OCI-LY3 (cell line): ENCODE results near the gene TNS2.

Source experiments
- H2AFZ ChIP-seq: fragments of 200-600, 300-600 bp; shearing (Covaris generic); 2 replicates; pipeline ENCODE4 v1.6.0; 2014; ENCODE audit warnings: antibody characterized with exemption, low read depth, low read length
- H3K27ac ChIP-seq: fragments of 200-600, 300-600 bp; sonication (generic); 2 replicates; pipeline ENCODE4 v1.5.1; 2014; ENCODE audit warnings: mild to moderate bottlenecking, low read length, moderate library complexity, mixed read lengths
- H3K27me3 ChIP-seq: fragments of 200-600, 300-600 bp; sonication (generic); 2 replicates; pipeline ENCODE4 v1.6.1; 2014; ENCODE audit warnings: low read depth, low read length, mixed read lengths
- H3K36me3 ChIP-seq: fragments of 200-600, 300-600 bp; sonication (generic); replicated peaks from 2 replicates; pipeline ENCODE3; 2014; ENCODE audit warnings: low read depth, low read length, mixed read lengths
- H3K4me1 ChIP-seq: fragments of 300-600, 200-600 bp; sonication (generic); 2 replicates; pipeline ENCODE4 v1.6.1; 2014; ENCODE audit warnings: low read length, mixed read lengths
- H3K4me2 ChIP-seq: fragments of 200-600, 300-600 bp; sonication (generic); 2 replicates; pipeline ENCODE4 v1.6.1; 2014; ENCODE audit warnings: low read length, mixed read lengths
- H3K4me3 ChIP-seq: fragments of 300-600, 200-600 bp; sonication (generic); 2 replicates; pipeline ENCODE4 v1.5.1; 2014; ENCODE audit warnings: antibody characterized with exemption, mild to moderate bottlenecking, low read length, moderate library complexity
- H3K79me2 ChIP-seq: fragments of 300-600, 200-600 bp; shearing (Covaris generic); 2 replicates; pipeline ENCODE4 v1.6.1; 2014; ENCODE audit warnings: mild to moderate bottlenecking, low read length, mixed read lengths
- H3K9ac ChIP-seq: fragments of 300-600, 200-600 bp; shearing (Covaris generic); 2 replicates; pipeline ENCODE4 v1.6.0; 2014; ENCODE audit warnings: mild to moderate bottlenecking, low read length, moderate library complexity
- H3K9me3 ChIP-seq: fragments of 200-600, 300-600 bp; shearing (Covaris generic); 2 replicates; pipeline ENCODE4 v1.6.1; 2014; ENCODE audit warnings: low read length, mixed read lengths; ENCODE audit not compliant: insufficient read depth
- H4K20me1 ChIP-seq: fragments of 200-600, 300-600 bp; sonication (generic); 2 replicates; pipeline ENCODE4 v1.6.1; 2016; ENCODE audit warnings: low read length, mixed read lengths; ENCODE audit not compliant: insufficient read depth
- EZH2phosphoT487 ChIP-seq: fragments of 200-600 bp; shearing (Covaris generic); IDR thresholded peaks from 2 replicates; pipeline ENCODE4 v1.6.1; 2018; ENCODE audit warnings: antibody characterized with exemption, mixed run types, low read depth
- TF ChIP-seq, protein P1 (sequence below): fragments of 200-600, 300-600 bp; sonication (generic); IDR thresholded peaks from 2 replicates; pipeline ENCODE4 v1.5.1; 2014; ENCODE audit warnings: antibody characterized with exemption, low read length, low read depth

TNS2 gene

GRCh38 chr12:53082637-53083175, 32.8 kb downstream of the TNS2 start:
- peaks cover 18% of the 10 kb centered on the region for H3K27me3 ChIP-seq
- H3K9ac ChIP-seq, result no peak overlapping the region
- H3K27ac ChIP-seq, result no peak overlapping the region
- H4K20me1 ChIP-seq, result no peaks in the 10 kb centered on the region
- no peaks in the 10 kb centered on the region for H3K9me3 ChIP-seq
- H2AFZ ChIP-seq, result no peak overlapping the region
- TF ChIP-seq, protein P1, sequence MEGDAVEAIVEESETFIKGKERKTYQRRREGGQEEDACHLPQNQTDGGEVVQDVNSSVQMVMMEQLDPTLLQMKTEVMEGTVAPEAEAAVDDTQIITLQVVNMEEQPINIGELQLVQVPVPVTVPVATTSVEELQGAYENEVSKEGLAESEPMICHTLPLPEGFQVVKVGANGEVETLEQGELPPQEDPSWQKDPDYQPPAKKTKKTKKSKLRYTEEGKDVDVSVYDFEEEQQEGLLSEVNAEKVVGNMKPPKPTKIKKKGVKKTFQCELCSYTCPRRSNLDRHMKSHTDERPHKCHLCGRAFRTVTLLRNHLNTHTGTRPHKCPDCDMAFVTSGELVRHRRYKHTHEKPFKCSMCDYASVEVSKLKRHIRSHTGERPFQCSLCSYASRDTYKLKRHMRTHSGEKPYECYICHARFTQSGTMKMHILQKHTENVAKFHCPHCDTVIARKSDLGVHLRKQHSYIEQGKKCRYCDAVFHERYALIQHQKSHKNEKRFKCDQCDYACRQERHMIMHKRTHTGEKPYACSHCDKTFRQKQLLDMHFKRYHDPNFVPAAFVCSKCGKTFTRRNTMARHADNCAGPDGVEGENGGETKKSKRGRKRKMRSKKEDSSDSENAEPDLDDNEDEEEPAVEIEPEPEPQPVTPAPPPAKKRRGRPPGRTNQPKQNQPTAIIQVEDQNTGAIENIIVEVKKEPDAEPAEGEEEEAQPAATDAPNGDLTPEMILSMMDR, result no peak
- TF ChIP-seq EZH2phosphoT487, result no peak
- no peaks in the 10 kb centered on the region for H3K36me3 ChIP-seq
- no peak overlapping the region for H3K4me2 ChIP-seq
- H3K4me1 ChIP-seq, result peaks cover 9% of the 10 kb centered on the region
- H3K4me3 ChIP-seq, result no peak overlapping the region
- H3K79me2 ChIP-seq, result 0 out of 2 replicates have a peak, but pooled peaks cover 6% of the 10 kb centered on the region

GRCh38 chr12:53086361-53086760, 36.5 kb downstream of the TNS2 start:
- Histone ChIP-seq H3K36me3 (no peaks in the 10 kb centered on the region), H3K9me3 (no peaks in the 10 kb centered on the region), H3K4me2 (no peak overlapping the region), H4K20me1 (no peaks in the 10 kb centered on the region), H3K27me3 (peaks cover 22% of the 10 kb centered on the region; the same call in 1 of the 2 replicates), H3K79me2 (no peaks in the 10 kb centered on the region), H2AFZ (no peak overlapping the region), H3K4me3 (no peak overlapping the region), H3K27ac (no peak overlapping the region), H3K9ac (no peak overlapping the region), H3K4me1 (no peaks in the 10 kb centered on the region)
- no peak for TF ChIP-seq EZH2phosphoT487
- TF ChIP-seq, protein P1, result no peak

- H3K36me3 ChIP-seq, result no peaks in the 10 kb centered on the region
- TF ChIP-seq EZH2phosphoT487, result no peak
- TF ChIP-seq, protein P1, result no peak
- no peaks in the 10 kb centered on the region for H3K4me1 ChIP-seq
- no peaks in the 10 kb centered on the region for H4K20me1 ChIP-seq
- H3K27me3 ChIP-seq, result peaks cover 22% of the 10 kb centered on the region; the same call in 1 of the 2 replicates
- no peak overlapping the region for H2AFZ ChIP-seq
- H3K9me3 ChIP-seq, result no peaks in the 10 kb centered on the region
- no peak overlapping the region for H3K9ac ChIP-seq
- H3K79me2 ChIP-seq, result no peaks in the 10 kb centered on the region
- no peak overlapping the region for H3K4me2 ChIP-seq
- no peak overlapping the region for H3K4me3 ChIP-seq
- H3K27ac ChIP-seq, result no peak overlapping the region
These were observed 40.2 kb downstream of the TNS2 start for GRCh38 chr12:53090105-53090504.

DNA sequence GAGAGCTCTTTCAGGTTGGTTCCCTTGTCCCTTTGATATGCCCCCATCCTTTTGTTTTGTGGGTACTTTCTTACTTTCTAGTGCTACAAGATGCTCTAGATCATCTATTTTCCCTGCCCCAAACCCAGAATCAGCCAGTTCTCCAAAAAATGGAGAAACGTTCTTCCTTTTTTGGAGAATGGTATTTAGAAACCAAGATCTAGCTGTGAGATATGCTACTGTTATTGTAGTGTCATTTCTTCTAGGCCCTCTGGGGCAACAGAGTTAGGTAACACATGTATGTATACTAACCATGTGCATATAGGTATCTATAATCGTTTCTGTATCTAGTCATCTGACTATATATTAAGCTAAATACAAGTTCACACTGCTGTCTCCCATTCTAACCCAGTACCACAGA, 40.7 kb downstream of the TNS2 start:
- H3K4me2 ChIP-seq, result no peak overlapping the region
- no peak overlapping the region for H2AFZ ChIP-seq
- no peaks in the 10 kb centered on the region for H3K9me3 ChIP-seq
- no peak overlapping the region for H3K27ac ChIP-seq
- H4K20me1 ChIP-seq, result no peaks in the 10 kb centered on the region
- TF ChIP-seq EZH2phosphoT487, result no peak
- TF ChIP-seq, protein P1, result no peak
- H3K36me3 ChIP-seq, result no peaks in the 10 kb centered on the region
- no peaks in the 10 kb centered on the region for H3K79me2 ChIP-seq
- no peaks in the 10 kb centered on the region for H3K4me1 ChIP-seq
- peaks cover 21% of the 10 kb centered on the region; the same call in 1 of the 2 replicates for H3K27me3 ChIP-seq
- H3K9ac ChIP-seq, result no peak overlapping the region
- no peak overlapping the region for H3K4me3 ChIP-seq
